Measurements from ENCODE around the gene RNF7. TPM values are rescaled to one million over a fixed set of nuclear protein-coding genes. Genes with fewer than 3 reads are reported as not detected.
"Not testable (repeated sequence)": the region's sequence is repeated elsewhere in the genome, so short reads cannot be mapped to it uniquely, and the experiment has no call there.

Gene RNF7
- polyA plus RNA-seq, 4 donors = 90.0 to 115 (median 111) TPM

GRCh38 chr3:141735176-141735575 is 2.9 kb upstream of the RNF7 start:
- no peak for DNase-seq (ENCODE audit: low read depth in 4 of 4, low spot score in 3 of 4)

- DNase-seq (ENCODE audit: low read depth in 4 of 4, low spot score in 3 of 4) = no peak
Measured at GRCh38 chr3:141735770-141736465, 2.2 kb upstream of the RNF7 start.

GRCh38 chr3:141737093-141737492 is 1.0 kb upstream of the RNF7 start:
- DNase-seq (ENCODE audit: low read depth in 4 of 4, low spot score in 3 of 4) = no peak

- no peak for DNase-seq (ENCODE audit: low read depth in 4 of 4, low spot score in 3 of 4)
Measured at GRCh38 chr3:141737678-141738021, 448 bp upstream of the RNF7 start.

GRCh38 chr3:141738891-141739363 is 829 bp downstream of the RNF7 start:
- DNase-seq (ENCODE audit: low read depth in 4 of 4, low spot score in 3 of 4) = peak; percentile 18 to 58 (median 28)

GRCh38 chr3:141739731-141740130 is 1.6 kb downstream of the RNF7 start:
- DNase-seq (ENCODE audit: low read depth in 4 of 4, low spot score in 3 of 4) = no peak

- no peak for DNase-seq (ENCODE audit: low read depth in 4 of 4, low spot score in 3 of 4)
Measured at GRCh38 chr3:141740349-141740748, 2.3 kb downstream of the RNF7 start.

GRCh38 chr3:141743305-141743704 is 5.2 kb downstream of the RNF7 start:
- no peak for DNase-seq (ENCODE audit: low read depth in 4 of 4, low spot score in 3 of 4)

GRCh38 chr3:141746962-141747361 is 8.9 kb downstream of the RNF7 start:
- DNase-seq (ENCODE audit: low read depth in 4 of 4, low spot score in 3 of 4) = no peak

- no peak for DNase-seq (ENCODE audit: low read depth in 4 of 4, low spot score in 3 of 4)
Measured at GRCh38 chr3:141753399-141753798, 15.3 kb downstream of the RNF7 start.

GRCh38 chr3:141754032-141754431 is 15.9 kb downstream of the RNF7 start:
- DNase-seq (ENCODE audit: low read depth in 4 of 4, low spot score in 3 of 4) = no peak

GRCh38 chr3:141762552-141762951 is 24.5 kb downstream of the RNF7 start:
- DNase-seq (ENCODE audit: low read depth in 4 of 4, low spot score in 3 of 4) = not testable (repeated sequence)

GRCh38 chr3:141763088-141763750 is 25.1 kb downstream of the RNF7 start, which contains the start of gene GRK7:
Gene GRK7 (plus strand): TSS chr3:141763408. CDS start chr3:141778285, 14,877 bp downstream.
- DNase-seq (ENCODE audit: low read depth in 4 of 4, low spot score in 3 of 4) = no peak

- DNase-seq (ENCODE audit: low read depth in 4 of 4, low spot score in 3 of 4) = no peak
Measured at GRCh38 chr3:141764045-141764444, 25.9 kb downstream of the RNF7 start.

- no peak for DNase-seq (ENCODE audit: low read depth in 4 of 4, low spot score in 3 of 4)
Measured at GRCh38 chr3:141764465-141764864, 26.4 kb downstream of the RNF7 start.

- DNase-seq (ENCODE audit: low read depth in 4 of 4, low spot score in 3 of 4) = peak; percentile 18 to 44 (median 36)
Measured at GRCh38 chr3:141764986-141765385, 26.9 kb downstream of the RNF7 start.

- DNase-seq (ENCODE audit: low read depth in 4 of 4, low spot score in 3 of 4) = no peak
Measured at GRCh38 chr3:141767066-141767465, 29.0 kb downstream of the RNF7 start.

- DNase-seq (ENCODE audit: low read depth in 4 of 4, low spot score in 3 of 4) = no peak
Measured at GRCh38 chr3:141769221-141769894, 31.3 kb downstream of the RNF7 start.

- DNase-seq (ENCODE audit: low read depth in 4 of 4, low spot score in 3 of 4) = no peak
Measured at GRCh38 chr3:141773676-141774075, 35.6 kb downstream of the RNF7 start.

- no peak for DNase-seq (ENCODE audit: low read depth in 4 of 4, low spot score in 3 of 4)
Measured at GRCh38 chr3:141776376-141776775, 38.3 kb downstream of the RNF7 start.

- DNase-seq (ENCODE audit: low read depth in 4 of 4, low spot score in 3 of 4) = no peak
Measured at GRCh38 chr3:141776885-141777284, 38.8 kb downstream of the RNF7 start.

All from left renal pelvis (tissue), 4 donors.